ENCODE measurements around the gene C4BPA.

Gene C4BPA

DNA sequence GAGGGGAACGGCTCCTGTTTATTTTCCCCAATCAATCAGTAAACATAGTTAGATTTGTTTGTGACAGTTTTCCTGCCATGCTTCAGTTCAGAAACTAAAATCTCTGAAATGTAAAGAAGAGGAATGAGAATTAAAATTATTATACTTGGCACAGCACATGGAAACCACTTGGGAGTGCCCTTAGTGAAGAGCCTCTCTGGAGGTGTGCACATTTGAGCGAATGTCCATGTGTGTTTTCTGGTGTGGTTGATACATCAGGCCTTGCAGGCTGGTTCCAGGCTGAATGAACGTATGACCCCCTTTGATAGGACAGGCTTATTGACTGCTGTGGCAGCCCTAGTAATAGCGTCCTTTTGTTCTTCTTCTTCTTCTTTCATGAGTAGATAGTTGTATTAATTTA, 27.1 kb downstream of the C4BPA start:
- TF ChIP-seq POLR2AphosphoS5 (IDR thresholded peaks at IDR 0.05; ENCODE audit: low read depth, low read length) (no peak), TAF1 (IDR thresholded peaks at IDR 0.05; ENCODE audit: borderline replicate concordance, insufficient read depth, low read length) (no peak), FOXP2 (optimal IDR thresholded peaks at IDR 0.05; ENCODE audit: borderline replicate concordance, extremely low read depth, extremely low read length, insufficient read depth) (no peak), SIN3A (IDR thresholded peaks at IDR 0.05; ENCODE audit: borderline replicate concordance, insufficient read depth, low read length) (no peak)
- TF ChIP-seq, protein P1, sequence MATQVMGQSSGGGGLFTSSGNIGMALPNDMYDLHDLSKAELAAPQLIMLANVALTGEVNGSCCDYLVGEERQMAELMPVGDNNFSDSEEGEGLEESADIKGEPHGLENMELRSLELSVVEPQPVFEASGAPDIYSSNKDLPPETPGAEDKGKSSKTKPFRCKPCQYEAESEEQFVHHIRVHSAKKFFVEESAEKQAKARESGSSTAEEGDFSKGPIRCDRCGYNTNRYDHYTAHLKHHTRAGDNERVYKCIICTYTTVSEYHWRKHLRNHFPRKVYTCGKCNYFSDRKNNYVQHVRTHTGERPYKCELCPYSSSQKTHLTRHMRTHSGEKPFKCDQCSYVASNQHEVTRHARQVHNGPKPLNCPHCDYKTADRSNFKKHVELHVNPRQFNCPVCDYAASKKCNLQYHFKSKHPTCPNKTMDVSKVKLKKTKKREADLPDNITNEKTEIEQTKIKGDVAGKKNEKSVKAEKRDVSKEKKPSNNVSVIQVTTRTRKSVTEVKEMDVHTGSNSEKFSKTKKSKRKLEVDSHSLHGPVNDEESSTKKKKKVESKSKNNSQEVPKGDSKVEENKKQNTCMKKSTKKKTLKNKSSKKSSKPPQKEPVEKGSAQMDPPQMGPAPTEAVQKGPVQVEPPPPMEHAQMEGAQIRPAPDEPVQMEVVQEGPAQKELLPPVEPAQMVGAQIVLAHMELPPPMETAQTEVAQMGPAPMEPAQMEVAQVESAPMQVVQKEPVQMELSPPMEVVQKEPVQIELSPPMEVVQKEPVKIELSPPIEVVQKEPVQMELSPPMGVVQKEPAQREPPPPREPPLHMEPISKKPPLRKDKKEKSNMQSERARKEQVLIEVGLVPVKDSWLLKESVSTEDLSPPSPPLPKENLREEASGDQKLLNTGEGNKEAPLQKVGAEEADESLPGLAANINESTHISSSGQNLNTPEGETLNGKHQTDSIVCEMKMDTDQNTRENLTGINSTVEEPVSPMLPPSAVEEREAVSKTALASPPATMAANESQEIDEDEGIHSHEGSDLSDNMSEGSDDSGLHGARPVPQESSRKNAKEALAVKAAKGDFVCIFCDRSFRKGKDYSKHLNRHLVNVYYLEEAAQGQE (IDR thresholded peaks at IDR 0.05; ENCODE audit: insufficient read depth in 1 of 2, low read depth in 2 of 2, low read length in 2 of 2): no peak

DNA sequence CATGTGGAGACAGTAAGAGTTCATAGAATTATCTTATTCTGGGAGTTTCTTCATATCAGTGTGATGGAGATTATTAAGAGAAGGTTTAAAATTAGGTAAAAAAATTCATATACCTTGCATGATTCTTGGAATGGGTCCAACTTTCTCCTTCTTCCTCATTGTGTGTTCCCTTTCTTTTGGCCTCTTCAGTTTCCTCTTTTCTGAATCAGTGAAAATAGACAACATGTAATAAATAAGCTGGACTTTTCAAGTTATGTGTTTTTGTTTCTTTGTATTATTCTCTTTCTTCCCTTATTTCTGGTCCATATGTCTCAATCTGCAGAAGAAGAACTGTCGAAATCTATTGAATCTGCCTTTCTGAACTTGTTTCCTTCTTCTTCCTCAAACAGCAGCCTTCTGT, 30.5 kb downstream of the C4BPA start:
- TF ChIP-seq SIN3A (IDR thresholded peaks at IDR 0.05; ENCODE audit: borderline replicate concordance, insufficient read depth, low read length): no peak
- TF ChIP-seq POLR2AphosphoS5 (IDR thresholded peaks at IDR 0.05; ENCODE audit: low read depth, low read length): no peak

DNA sequence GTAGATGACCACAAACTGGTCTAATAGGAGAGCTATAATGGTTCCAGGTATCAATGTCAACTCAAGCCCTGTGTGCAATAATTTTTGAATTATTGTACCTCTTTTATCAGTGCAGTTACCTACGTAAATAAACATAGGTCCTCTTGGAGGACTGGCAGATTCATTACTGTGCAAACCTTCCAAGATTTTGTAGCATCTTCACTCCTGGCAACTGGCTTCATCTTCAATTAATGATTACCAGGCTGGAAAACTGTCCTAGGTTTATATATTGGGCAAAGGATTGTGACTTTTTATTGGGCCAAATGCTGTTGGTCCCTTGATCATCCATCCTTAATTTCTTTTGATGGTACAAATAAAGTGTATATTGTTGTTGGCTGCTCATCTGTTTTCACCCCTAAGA, 35.6 kb downstream of the C4BPA start:
- TF ChIP-seq SIN3A (IDR thresholded peaks at IDR 0.05; ENCODE audit: borderline replicate concordance, insufficient read depth, low read length) (no peak), POLR2AphosphoS5 (IDR thresholded peaks at IDR 0.05; ENCODE audit: low read depth, low read length) (no peak), FOXP2 (optimal IDR thresholded peaks at IDR 0.05; ENCODE audit: borderline replicate concordance, extremely low read depth, extremely low read length, insufficient read depth) (no peak), TAF1 (IDR thresholded peaks at IDR 0.05; ENCODE audit: borderline replicate concordance, insufficient read depth, low read length) (no peak)
- TF ChIP-seq, protein P1 (IDR thresholded peaks at IDR 0.05; ENCODE audit: insufficient read depth in 1 of 2, low read depth in 2 of 2, low read length in 2 of 2): no peak

DNA sequence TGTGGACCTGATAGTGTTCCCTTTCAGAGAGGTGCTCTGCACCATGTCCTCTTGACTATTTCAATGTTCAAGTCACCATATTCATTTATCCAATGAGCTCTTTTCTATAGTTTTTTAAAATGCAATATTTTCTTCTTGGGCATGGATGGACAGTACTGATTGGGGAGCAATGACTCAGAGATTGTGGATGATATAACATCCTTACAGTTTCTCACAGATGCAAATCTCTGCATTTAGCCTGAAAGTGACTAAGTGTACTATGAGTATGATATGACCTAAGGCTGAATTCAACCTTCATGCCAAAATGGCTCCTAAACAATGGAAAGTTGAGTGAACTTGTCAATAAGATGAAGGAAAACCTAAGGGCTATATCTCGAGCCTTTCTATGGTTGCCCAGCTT, 36.5 kb downstream of the C4BPA start:
- TF ChIP-seq TAF1 (IDR thresholded peaks at IDR 0.05; ENCODE audit: borderline replicate concordance, insufficient read depth, low read length): no peak
- TF ChIP-seq, protein P1 (IDR thresholded peaks at IDR 0.05; ENCODE audit: insufficient read depth in 1 of 2, low read depth in 2 of 2, low read length in 2 of 2): no peak
- no peak for TF ChIP-seq POLR2AphosphoS5 (IDR thresholded peaks at IDR 0.05; ENCODE audit: low read depth, low read length)
- TF ChIP-seq FOXP2 (optimal IDR thresholded peaks at IDR 0.05; ENCODE audit: borderline replicate concordance, extremely low read depth, extremely low read length, insufficient read depth): no peak
- no peak for TF ChIP-seq SIN3A (IDR thresholded peaks at IDR 0.05; ENCODE audit: borderline replicate concordance, insufficient read depth, low read length)

DNA sequence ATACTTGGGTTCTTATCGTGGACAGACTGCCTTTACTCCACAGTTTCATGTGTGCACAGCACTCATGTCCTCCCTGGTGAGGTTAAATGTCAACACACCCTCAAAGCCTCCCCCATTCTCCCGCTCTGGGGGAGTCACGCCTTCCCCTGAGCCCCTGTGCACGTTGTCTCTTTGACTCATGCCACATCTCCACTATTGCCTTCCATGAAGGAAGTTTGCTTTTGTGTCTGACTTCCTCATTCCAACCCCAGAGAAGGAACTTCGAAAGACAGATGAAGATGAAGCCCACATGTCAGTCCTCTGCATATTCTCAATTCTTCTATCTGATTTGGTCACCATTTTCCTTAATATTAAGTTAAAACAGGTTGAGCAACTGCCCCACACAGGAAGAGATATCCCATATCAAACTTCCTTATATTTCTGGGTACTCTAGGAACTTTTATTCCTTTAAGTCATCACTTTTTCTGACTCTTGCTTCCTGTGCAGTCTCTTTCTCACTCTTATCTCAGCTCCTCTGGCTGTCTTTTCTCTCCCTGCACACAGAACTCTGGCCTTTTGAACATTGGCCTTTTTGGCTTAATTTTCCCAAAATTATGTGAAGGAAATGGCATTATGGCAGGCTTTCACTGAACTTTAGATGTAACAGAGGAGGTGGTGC, 41.5 kb downstream of the C4BPA start:
- TF ChIP-seq FOXP2 (optimal IDR thresholded peaks at IDR 0.05; ENCODE audit: borderline replicate concordance, extremely low read depth, extremely low read length, insufficient read depth): no peak
- TF ChIP-seq POLR2AphosphoS5 (IDR thresholded peaks at IDR 0.05; ENCODE audit: low read depth, low read length): no peak
- TF ChIP-seq SIN3A (IDR thresholded peaks at IDR 0.05; ENCODE audit: borderline replicate concordance, insufficient read depth, low read length): no peak

DNA sequence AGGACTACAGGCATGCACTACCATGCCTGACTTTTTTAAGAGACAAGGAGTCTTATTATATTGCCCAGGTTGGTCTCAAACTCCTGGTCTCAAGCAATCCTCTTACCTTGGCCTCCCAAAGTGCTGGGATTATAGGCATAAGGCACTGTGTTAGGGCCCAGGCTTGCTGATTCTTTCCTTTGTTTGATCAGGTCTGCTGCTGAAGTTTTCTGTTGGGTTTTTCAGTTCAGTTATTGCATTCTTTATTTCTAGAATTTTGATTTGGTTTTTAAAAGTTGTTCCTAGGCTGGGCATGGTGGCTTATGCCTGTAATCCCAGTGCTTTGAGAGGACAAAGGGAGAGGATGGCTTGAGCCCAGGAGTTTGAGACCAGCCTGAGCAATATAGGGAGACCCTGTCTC, 47.9 kb downstream of the C4BPA start:
- no peak for TF ChIP-seq SIN3A (IDR thresholded peaks at IDR 0.05; ENCODE audit: borderline replicate concordance, insufficient read depth, low read length)
- TF ChIP-seq, protein P1 (IDR thresholded peaks at IDR 0.05; ENCODE audit: insufficient read depth in 1 of 2, low read depth in 2 of 2, low read length in 2 of 2): no peak
- no peak for TF ChIP-seq TAF1 (IDR thresholded peaks at IDR 0.05; ENCODE audit: borderline replicate concordance, insufficient read depth, low read length)
- no peak for TF ChIP-seq POLR2AphosphoS5 (IDR thresholded peaks at IDR 0.05; ENCODE audit: low read depth, low read length)
- no peak for TF ChIP-seq FOXP2 (optimal IDR thresholded peaks at IDR 0.05; ENCODE audit: borderline replicate concordance, extremely low read depth, extremely low read length, insufficient read depth)

Data from PFSK-1 (cell line).